Esophagus muscularis mucosa (tissue), 3 donors: ENCODE data around the gene ELL2.

Source experiments
- CTCF ChIP-seq, 3 experiments: fragments of 200-600 bp in 2 of 3; fragments of 450-650 bp in 1 of 3; sonication (generic) in 2 of 3; IDR thresholded peaks; one replicate each; pipeline ENCODE4 v1.5.1; 2017 to 2019; ENCODE audit warnings: antibody characterized with exemption in 3 of 3, mild to moderate bottlenecking in 2 of 3, moderate library complexity in 1 of 3
- POLR2A ChIP-seq: fragments of 450-650 bp; IDR thresholded peaks from one replicate; pipeline ENCODE4 v1.6.1; 2017; ENCODE audit warnings: antibody characterized with exemption, moderate library complexity, mild to moderate bottlenecking, low read depth

GRCh38 chr5:95873351-95873750 is 88.3 kb downstream of the ELL2 start:
- TF ChIP-seq POLR2A, result no peak
- TF ChIP-seq CTCF (IDR thresholded peaks at IDR 0.05), result no peak
